GM19395 (cell line): ENCODE data around the gene TRIML2.
"Not testable (repeated sequence)": the region's sequence is repeated elsewhere in the genome, so short reads cannot be mapped to it uniquely, and the experiment has no call there.

Experiments
- ATAC-seq: cut with Tn5 transposase; IDR thresholded peaks from one replicate; pipeline ENCODE4 v1.9.1; 2021; ENCODE audit warnings: mild to moderate bottlenecking, moderate library complexity; ENCODE audit not compliant: unreplicated experiment

TRIML2 gene

DNA sequence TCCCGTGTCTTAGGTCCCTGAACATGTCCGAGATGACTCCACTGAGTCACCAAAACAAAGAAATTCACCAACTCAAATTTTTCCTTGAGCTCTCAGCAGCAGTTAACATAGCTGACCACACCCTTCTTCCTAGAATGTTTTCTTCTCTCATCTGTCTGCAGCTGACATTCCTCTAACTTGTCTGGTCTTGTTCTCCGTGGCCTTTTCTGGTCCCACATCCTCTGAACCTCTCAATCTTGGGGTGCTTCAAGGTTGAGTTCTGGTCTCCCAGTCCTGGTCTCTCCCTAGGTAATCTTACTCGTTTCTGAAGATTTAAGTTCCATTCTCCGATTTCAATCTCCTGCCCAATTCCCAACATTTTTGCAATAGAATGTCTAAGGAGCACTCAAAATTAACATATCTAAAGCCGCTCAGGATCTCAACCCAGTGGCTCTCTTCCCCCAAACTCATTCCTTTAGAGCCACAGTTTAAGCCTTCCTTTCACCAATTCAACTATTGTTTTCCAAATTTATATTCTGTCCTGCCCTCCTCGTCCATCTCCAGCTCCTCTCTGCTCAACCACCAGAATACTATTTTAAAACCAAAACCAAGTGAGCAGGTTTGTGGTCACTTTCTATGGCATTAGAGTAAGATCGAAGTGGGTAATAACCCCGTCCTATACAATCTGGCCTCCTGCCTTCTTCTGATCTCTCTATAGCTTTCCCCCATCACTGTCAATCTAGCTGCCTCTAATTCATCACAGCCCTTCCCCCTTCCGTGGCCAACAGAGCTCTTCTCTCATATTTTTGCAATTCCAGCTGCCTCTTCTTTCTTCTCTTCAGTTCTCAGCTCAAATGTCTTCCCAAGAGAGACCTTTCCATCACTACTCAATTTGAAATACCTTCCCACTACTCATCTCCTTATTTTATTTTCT is 1.2 kb downstream of the TRIML2 start:
- ATAC-seq, result no peak

DNA sequence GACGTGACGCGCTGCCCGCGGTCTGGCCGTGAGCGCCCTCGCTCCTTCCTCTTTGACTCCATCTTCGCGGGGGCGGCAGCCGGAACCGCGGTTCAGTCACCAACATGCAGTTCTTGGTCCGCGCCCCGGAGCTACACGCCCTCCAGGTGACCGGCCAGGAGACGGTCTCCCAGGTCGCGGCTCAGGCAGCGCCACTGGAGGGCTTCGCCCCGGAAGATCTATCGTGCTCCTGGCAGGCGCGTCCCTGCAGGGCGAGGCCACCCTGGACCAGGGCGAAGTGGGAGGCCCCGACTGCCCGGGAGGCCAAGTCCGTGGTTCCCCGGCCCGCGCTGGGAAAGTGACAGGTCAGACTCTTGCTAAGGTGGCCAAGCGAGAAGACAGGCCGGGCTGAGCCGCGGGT is 2.9 kb downstream of the TRIML2 start:
- ATAC-seq, result no peak

DNA sequence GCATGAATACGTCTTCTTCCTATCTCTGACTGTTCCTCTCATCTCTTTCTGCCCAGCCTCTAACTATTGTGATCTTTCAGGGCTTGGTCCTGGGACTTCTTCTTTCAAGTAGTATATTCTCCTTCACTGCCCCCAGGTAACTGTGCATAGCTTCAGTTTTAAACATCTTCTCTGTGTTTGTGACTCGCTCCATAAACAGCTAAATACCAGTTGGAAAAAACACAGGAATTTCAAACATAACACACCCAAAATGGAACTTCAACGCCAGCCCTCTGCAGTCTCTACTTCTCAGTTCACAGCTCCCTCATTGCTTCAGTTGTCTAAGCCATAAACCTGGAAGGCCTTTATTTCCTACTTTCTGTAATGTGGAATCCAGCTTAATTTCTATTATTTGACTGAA is 16.6 kb downstream of the TRIML2 start:
- no peak for ATAC-seq

DNA sequence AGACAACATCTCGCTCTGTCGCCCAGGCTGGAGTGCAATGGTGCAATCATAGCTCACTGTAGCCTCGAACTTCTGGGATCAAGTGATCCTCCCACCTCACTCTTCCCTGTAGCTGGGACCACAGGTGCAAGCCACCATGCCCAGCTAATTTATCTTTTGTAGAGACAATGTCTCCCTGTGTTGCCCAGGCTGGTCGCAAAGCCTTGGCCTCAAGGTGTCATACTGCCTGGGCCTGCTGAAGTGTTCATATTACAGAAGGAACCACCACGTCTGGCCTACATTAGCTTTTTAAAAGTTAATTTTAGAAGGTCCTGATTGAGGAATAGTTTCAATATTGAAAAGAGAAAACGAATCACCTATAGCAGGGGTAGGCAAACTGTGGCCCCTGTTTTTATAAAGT is 22.5 kb downstream of the TRIML2 start:
- ATAC-seq, result no peak

DNA sequence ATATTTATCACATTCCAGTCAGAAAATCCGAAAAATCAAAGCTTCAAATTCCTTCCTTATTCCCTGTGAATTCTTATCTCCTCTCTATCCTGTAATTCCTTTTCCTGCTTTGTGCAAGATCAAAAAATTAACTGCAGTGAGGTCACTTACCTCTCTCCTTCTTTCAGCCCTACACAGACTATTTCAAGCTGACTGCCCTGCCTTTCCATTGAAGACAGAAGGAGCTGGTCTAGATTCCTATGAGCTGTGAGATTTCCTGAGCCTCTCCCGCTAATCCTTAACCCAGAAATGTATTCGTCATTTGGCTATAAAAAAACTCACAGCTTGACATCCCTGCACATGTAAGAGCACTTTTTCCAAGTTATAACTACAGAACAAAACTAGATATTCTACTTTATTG is 26.6 kb downstream of the TRIML2 start:
- ATAC-seq, result no peak

DNA sequence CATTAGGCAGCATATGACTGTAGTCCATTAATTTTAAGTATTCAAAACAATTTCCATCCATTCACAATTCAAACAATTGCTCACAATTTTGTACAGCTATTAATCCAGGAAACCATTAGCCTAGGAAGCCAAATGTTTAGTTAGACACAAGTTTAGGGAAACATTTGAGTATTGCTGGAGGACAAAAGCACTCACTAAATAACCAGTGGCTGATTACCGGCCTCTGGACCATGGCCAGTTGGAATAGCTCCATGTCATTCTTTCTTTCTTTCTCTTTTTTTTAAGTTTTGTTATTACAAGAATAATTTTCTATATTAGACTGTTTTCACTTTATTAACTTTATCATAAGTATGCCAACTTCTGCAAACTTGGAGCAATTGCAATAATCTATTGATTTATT is 31.3 kb downstream of the TRIML2 start:
- no peak for ATAC-seq

DNA sequence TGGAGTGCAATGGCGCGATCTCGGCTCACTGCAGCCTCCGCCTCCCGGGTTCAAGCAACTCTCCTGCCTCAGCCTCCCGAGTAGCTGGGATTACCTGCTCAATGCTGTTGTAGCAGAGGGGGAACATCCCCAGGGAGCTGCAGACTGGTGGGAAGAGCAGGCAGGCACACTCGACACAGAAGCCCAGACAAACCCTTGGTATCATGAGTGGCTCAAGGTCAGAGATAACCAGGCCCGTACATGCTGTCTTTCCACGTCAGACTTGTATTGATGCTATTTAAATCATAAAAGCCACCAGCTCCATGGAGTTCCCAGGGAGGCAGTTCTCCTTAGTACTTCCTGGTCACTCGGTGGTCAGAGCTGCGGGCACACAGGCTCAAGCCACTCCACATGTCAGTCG is 33.2 kb downstream of the TRIML2 start:
- ATAC-seq, result no peak

DNA sequence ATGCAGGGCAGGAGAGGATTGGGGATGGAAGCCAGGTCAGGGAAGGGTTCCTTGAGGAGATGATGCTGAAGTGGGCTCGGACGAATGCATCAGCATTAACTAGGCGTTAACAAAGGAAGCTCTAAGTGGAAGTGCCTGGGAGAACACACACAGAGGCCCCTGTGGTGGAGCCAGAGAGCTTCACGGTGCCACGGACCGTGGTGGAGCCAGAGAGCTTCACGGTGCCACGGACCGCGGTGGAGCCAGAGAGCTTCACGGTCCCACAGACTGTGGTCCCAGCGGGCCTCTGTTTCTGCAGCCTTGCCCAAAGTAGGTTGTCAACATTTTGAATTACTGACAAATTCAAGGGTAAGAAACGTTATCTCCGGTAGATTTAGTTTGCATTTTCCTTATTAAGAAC is 48.3 kb downstream of the TRIML2 start:
- no peak for ATAC-seq

DNA sequence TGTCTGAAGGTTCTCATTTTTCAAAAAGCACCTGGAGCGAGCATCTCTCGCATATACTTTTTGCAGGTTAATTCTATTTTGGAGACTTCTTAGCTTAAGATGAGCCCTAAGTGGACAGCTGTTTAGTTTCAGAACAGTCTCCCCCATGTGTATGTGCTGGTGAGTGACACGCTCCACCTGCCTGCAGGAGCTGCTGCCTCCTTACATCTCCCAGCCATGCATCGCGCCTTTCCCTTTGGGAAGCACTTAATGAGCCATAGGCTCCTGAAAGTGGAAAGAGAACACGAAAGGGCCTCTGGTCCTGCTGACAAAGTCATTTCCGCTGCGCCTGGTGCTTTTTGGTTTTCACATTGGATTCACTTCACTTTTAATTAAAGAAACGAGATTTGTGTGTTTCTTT is 56.1 kb downstream of the TRIML2 start:
- ATAC-seq, result no peak

DNA sequence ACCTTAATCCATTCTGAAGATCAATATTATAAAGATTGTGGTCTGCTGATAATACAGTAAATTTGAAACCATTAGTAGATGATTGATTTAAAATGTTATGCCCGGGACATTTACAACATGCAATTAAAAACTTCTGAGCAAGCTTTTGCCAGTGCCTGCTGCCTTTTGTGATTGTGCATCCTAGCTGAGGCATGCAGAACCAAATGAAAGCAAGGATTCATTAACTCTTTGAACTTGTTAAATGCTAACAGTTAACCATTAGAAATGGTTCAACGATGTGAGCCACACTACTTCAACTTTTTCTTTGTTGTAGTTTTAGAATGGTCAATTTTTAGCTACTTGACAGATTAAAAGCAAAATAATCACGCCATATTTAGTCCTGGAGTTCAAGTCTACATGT is 62.7 kb downstream of the TRIML2 start:
- ATAC-seq, result no peak

DNA sequence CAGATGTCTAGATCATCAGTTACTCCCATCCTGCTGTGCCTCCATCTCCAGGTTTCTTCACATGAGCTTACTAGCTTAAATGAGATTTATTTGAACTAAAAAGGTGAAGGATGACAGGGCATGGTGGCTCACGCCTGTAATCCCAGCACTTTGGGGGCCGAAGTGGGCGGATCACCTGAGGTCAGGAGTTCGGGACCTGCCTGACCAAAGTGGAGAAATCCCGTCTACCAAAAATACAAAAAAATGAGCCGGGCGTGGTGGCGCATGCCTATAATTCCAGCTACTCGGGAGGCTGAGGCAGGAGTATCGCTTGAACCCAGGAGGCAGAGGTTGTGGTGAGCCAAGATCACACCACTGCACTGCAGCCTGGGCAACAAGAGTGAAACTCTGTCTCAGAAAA is 63.9 kb downstream of the TRIML2 start:
- ATAC-seq, result not testable (repeated sequence)

DNA sequence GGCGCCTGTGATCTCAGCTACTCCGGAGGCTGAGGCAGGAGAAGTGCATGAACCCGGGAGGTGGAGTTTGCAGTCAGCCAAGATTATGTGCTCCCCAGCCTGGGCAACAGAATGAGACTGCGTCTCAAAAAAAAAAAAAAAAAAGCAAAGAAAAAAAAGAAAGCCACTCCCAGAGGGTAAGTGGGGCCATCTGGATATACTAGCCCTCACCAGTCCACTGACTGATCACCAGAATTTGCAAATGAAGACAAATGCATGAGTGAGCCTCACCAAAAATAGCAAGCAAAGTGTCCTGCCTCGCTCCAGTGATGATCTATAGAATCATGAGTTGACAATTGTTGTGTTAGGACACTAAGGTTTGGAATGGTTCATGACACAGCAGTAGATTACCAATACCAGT is 66.2 kb downstream of the TRIML2 start:
- no peak for ATAC-seq

DNA sequence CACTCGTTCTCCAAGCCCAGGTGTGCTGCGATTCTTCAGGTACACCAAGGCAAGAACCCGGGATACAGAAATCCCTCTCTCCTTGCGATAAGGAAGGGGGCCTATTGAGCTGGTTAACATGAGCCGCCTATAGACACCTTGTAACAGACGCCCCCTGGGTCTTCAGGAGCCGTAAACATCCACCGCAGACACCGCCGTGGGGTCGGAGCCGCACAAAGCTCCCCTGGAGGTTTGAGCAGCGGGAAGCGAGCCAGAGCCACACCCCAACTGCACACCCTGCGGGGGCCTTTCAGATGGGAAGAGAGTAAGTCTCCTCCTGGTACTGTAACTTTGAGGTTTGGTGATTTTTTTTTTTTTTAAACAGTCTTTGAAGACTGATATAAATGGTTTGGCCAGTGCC is 67.2 kb downstream of the TRIML2 start:
- ATAC-seq, result no peak

DNA sequence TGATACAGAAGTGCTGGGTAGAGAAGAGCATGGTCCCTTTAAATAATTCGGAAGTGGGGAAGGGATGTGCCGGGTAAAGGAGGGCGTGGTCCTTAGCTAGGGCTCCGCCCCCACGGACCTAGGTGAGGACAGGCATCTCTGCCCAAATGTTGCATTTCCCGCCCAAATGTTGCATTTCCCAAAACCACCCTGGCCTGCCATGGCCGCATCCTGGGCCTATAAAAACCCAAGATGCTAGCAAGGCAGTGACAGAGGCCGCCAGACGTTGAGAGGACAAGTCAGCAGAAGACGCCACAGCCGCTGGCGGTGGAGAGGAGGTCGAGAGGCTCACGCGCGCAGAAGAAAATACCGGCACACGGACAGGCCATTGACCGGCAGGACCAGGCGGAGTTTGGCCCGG is 67.7 kb downstream of the TRIML2 start:
- ATAC-seq, result no peak
